ENCODE results near the gene ATXN10.
"Not testable (repeated sequence)": the region's sequence is repeated elsewhere in the genome, so short reads cannot be mapped to it uniquely, and the experiment has no call there.

ATXN10 gene

DNA sequence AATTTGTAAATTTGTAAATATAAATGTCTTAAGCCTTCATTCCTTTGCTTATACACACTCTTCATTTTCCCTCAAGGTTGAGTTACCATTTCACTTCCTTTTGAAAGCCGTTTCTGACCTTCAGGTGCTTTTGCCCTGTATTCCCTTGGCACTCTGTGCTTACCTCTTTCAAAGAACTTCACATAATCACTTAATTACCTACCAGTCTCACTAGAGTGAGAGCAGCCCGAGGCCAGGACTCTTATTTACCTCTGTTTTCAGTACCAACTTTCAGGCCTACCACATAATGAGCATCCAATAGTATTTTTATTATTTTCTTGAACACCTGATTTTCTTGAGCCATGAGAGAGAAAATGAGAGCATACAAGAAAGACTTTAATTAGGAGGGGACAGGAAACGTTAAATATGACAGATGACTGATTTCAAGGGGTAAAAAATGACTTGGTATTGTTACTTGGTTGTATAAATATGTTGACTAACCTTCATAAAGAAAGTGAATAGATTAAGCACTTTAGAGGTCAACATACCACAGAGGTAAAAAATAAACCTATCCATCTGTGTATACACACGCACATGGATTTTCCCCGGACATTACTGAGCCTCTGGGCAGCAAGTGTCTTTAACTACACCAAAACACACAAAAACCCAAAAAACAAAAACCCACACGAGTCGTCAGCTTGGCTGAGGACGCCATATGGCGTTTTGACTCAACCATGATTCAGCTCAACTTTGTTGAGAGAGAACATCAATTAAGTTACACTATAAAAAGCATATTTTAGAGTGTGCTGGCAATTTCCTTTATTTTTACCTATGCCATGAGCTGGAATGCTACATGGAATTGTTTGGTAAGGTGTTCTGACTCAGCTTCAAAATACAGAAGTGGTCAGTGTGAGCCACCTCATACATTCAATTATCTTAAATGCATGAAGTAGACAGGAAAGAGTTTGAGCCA lies 7.6 kb downstream of the ATXN10 start:
- POLR2A ChIA-PET: no interaction called here

DNA sequence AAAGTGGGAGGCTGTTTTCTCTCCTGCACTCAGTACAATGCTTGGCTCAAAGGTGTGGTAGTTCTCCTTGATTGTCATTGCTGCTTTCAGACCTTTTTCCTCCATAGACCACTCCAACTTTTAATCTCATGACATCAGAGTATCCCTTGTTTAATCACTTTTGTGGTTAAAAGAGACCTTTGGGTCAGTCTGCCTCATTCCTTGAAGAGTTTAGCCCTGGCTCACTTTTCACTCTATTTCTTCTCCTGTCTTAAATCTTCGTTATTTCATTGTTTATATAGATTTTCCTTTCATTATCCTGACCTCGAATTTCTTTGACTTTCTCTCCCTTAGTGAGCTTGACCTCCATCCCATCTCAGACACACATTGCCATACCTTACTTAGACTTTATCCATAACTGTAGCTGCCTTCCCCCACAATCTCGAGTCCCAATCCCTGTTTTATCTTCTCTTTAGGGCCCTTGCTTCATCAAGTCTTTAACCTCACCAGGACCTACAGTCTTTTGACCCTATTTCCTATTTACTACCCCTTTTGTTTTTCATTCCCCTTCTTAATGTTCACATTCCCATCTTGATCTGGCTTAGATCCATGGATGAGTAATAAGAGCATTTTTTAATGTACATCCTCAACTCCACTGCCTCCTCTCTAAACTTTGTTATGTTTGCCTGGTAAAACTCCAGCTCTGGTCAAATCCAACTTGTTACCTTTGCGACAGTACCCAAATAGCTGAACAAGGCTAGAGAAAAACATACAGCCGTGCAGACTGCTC lies 9.5 kb downstream of the ATXN10 start:
- POLR2A ChIA-PET: interaction anchor here (0.6 kb wide), 1 partner anchor 13 kb away, joined by 3 read pairs; no protein-coding TSS in a partner anchor
- no peak for DNase-seq (ENCODE audit: extremely low spot score)
- CTCF ChIA-PET: interaction anchor here (1.0 to 1.8 kb wide), 4 partner anchors 8 to 78 kb away, joined by 3 to 5 read pairs (median 4); no protein-coding TSS in a partner anchor
- TF ChIP-seq, protein P1, sequence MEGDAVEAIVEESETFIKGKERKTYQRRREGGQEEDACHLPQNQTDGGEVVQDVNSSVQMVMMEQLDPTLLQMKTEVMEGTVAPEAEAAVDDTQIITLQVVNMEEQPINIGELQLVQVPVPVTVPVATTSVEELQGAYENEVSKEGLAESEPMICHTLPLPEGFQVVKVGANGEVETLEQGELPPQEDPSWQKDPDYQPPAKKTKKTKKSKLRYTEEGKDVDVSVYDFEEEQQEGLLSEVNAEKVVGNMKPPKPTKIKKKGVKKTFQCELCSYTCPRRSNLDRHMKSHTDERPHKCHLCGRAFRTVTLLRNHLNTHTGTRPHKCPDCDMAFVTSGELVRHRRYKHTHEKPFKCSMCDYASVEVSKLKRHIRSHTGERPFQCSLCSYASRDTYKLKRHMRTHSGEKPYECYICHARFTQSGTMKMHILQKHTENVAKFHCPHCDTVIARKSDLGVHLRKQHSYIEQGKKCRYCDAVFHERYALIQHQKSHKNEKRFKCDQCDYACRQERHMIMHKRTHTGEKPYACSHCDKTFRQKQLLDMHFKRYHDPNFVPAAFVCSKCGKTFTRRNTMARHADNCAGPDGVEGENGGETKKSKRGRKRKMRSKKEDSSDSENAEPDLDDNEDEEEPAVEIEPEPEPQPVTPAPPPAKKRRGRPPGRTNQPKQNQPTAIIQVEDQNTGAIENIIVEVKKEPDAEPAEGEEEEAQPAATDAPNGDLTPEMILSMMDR (IDR thresholded peaks at IDR 0.05; ENCODE audit: control extremely low read depth, extremely low read depth, low read depth, missing control alignments): no peak

More for the DNA sequence above, 7.6 kb downstream of the ATXN10 start:
- TF ChIP-seq, protein P1 (IDR thresholded peaks at IDR 0.05; ENCODE audit: control extremely low read depth, extremely low read depth, low read depth, missing control alignments): no peak
- CTCF ChIA-PET: interaction anchor here (0.6 to 1.8 kb wide), 8 partner anchors 8 to 107 kb away, joined by 3 to 5 read pairs (median 3); partner anchors contain the start of gene ATXN10
- peak; percentile 26 for DNase-seq (ENCODE audit: extremely low spot score)

DNA sequence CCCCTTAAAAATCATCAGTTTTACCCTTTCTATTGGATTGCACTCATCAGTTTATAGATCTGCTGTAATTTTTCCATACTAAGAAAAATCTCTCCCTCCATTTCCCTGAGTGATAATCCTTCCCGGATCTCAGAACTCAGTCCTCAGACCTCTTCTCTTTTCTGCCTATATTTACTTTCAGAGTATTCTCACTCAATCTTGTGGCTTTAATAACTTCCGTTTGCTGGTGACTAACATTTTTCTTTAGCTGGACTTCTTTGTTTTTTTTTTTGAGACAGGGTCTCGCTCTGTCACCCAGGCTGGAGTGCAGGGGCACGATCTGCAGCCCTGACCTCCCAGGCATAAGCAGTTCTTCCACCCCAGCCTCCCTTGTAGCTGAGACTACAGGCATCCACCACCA lies 10.4 kb downstream of the ATXN10 start:
- no peak for DNase-seq (ENCODE audit: extremely low spot score)
- ChIA-PET CTCF (interaction anchor here (1.5 kb wide), 2 partner anchors 14 to 50 kb away, joined by 3 to 4 read pairs; no protein-coding TSS in a partner anchor), POLR2A (no interaction called here)
- TF ChIP-seq, protein P1 (IDR thresholded peaks at IDR 0.05; ENCODE audit: control extremely low read depth, extremely low read depth, low read depth, missing control alignments): no peak

DNA sequence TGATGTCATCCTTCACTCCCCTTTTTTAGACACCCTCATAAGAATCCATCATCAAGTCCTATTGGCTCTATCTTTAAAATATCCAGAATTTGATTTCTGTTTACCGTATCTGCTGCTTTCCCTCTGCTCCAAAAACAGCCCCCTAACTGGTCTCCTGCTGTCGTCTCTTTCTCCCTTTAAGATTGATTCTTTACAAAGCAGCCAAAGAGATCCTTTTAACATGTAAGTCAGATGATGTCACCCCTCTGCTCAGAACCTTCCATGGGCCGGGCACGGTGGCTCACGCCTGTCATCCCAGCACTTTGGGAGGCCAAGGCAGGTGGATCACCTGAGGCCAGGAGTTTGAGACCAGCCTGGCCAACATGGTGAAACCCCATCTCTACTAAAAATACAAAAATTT lies 11.1 kb downstream of the ATXN10 start:
- POLR2A ChIA-PET; DNase-seq (ENCODE audit: extremely low spot score); CTCF ChIA-PET: not testable (repeated sequence)

DNA sequence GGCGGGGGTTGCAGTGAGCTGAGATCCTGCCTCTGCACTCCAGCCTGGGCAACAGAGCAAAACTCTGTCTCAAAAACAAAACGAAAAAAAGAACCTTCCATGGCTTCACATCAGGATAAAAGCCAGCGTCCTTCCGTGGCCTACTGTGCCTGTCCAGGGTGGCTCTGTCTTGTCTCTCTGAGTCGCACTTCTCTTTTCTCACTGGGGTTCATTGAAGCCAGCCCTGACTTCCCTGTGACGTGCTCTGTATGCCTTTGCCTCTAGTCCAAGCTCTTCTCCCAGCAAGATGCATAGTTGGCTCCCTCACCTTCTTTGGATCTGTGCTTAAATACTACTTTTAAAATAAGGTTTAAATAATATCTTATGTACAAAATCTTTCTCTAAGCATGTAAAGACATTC lies 11.6 kb downstream of the ATXN10 start:
- CTCF ChIA-PET: interaction anchor here (1.0 kb wide), 1 partner anchor 9 kb away, joined by 3 read pairs; no protein-coding TSS in a partner anchor
- POLR2A ChIA-PET: no interaction called here
- no peak for DNase-seq (ENCODE audit: extremely low spot score)
- TF ChIP-seq, protein P1 (IDR thresholded peaks at IDR 0.05; ENCODE audit: control extremely low read depth, extremely low read depth, low read depth, missing control alignments): no peak

DNA sequence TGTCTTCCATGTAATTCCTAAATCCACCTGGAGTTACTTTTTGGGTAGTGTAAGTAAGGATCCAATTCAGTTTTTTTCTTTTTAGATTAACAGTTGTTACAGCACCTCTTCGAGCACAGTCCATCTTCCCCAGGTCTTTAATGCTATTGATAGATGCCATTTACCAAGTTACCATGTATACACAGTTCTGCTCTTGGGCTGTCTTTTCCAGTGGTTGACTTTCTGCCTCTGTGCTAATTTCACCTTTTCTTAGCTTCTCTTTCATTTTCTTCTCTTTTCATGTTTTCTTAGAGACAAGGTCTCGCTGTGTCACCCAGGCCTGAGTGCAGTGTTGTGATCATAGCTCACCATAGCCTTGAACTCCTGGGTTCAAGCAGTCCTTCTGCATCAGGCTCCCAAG lies 12.0 kb downstream of the ATXN10 start:
- no peak for DNase-seq (ENCODE audit: extremely low spot score)
- ChIA-PET POLR2A (no interaction called here), CTCF (interaction anchor here (1.0 kb wide), 1 partner anchor 9 kb away, joined by 3 read pairs; no protein-coding TSS in a partner anchor)
- TF ChIP-seq, protein P1 (IDR thresholded peaks at IDR 0.05; ENCODE audit: control extremely low read depth, extremely low read depth, low read depth, missing control alignments): no peak

All from GM10248 (cell line).